NCI-H524 treated with DMSO at 0.1 percent for 48 hours (cell line): Measurements from ENCODE around the gene MRPL36.

Experiments used
- DNase-seq: peaks from one replicate; lab custom pipeline; 2025; lab: John Stamatoyannopoulos, UW

The MRPL36 gene

DNA sequence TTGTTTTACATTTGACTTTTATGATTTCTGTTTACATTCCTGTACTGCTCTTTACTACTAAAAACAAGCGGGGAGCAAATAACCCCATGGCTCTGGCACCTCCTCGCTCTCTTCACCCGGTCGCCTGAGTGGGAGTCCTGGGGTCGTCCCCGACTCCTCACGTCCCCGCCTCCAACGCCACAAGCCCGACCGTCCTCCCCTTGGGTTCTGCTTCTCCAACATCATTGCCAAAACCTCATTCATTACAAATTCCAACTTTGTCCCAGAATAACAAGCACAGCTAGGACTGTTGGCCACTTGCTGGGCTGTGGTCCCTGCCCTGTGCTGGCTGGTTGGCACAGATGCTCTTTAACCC is 35.1 kb downstream of the MRPL36 start:
- DNase-seq = no peak

- DNase-seq = no peak
Measured at GRCh38 chr5:1763960-1764605, 35.6 kb downstream of the MRPL36 start.

GRCh38 chr5:1763548-1763911 is 36.1 kb downstream of the MRPL36 start:
- no peak for DNase-seq

GRCh38 chr5:1762883-1763547 is 36.6 kb downstream of the MRPL36 start:
- DNase-seq = no peak

- no peak for DNase-seq
Measured at GRCh38 chr5:1762121-1762882, 37.3 kb downstream of the MRPL36 start.

GRCh38 chr5:1761453-1761755 is 38.2 kb downstream of the MRPL36 start:
- DNase-seq = no peak

DNA sequence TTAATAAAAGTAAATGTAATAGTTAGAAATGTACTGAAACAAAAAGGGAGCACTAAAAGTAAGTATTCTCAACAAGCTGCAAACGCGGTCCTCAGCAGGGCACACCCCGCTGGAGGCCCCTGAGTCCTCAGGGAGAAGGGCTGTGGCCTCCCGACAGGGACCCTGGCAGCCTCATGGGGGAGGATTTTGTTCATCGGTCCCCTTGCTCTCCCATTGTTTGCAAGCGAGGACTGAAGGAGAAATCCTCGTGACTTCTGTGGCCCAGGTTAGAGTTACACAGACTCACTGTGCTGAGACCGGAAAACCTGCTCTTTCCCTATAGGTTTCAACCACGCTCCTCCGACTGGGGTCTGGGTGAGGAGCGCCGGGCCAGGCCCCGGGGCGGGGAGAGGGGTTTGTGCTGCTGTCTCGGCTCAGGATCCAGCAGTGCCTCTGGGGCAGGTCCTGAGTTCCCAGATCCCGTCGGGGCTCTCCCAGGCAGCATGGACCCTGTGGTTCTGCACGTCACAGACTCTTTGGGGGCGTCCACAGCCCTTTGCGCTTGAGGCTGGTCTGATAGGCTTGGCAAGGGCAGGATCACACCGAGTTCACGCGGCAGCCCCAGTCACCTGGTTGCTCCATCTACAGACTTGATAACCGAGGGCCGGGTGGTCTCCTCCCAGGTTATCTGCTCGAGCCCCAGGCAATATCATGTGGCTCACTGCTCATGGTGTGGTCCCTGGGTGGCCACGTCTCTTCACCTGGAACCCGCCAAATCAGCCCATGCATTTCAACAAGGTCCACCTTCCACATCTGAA is 38.8 kb downstream of the MRPL36 start:
- DNase-seq = no peak

GRCh38 chr5:1760231-1760630 is 39.4 kb downstream of the MRPL36 start:
- no peak for DNase-seq

GRCh38 chr5:1759378-1759970 is 40.2 kb downstream of the MRPL36 start:
- no peak for DNase-seq

- no peak for DNase-seq
Measured at GRCh38 chr5:1758574-1758973, 41.1 kb downstream of the MRPL36 start.

DNA sequence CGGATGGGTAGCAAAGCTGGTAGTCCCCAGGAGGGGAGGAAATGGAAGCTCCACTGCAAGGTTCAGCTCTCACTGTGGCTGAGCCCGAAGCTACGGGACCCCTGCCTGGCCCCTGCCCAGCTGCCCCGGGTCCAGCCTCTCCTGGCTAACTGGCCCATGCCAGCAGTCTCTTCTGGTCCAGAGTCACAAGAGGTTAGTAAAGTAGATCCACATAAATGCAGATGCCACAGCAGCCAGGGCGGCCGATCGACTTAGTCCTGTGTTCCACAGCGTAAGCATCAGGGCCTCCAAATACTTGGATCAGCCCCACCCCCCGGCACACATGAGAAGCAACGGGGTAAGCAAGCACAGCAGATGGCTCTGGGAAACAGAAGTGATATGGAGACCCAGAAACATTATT is 42.1 kb downstream of the MRPL36 start:
- DNase-seq = no peak

DNA sequence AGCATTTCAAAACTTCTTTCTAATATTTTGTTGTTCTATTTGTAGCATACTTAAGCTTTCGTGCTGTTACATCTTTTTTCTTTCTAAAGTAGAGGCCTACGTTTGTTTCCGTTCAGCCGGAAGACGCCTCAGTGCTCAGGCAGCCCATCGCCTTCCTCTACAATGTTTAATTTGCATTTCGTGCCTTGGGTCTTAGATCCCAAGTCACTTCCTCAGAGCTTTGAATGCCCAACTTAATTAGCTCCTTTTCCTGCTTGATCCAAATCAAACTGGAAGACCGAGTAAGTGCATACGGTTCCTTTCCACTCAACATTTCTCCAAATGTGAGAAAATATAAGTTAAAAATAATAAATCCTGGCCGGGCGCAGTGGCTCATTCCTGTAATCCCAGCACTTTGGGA is 43.2 kb downstream of the MRPL36 start:
- DNase-seq = no peak

DNA sequence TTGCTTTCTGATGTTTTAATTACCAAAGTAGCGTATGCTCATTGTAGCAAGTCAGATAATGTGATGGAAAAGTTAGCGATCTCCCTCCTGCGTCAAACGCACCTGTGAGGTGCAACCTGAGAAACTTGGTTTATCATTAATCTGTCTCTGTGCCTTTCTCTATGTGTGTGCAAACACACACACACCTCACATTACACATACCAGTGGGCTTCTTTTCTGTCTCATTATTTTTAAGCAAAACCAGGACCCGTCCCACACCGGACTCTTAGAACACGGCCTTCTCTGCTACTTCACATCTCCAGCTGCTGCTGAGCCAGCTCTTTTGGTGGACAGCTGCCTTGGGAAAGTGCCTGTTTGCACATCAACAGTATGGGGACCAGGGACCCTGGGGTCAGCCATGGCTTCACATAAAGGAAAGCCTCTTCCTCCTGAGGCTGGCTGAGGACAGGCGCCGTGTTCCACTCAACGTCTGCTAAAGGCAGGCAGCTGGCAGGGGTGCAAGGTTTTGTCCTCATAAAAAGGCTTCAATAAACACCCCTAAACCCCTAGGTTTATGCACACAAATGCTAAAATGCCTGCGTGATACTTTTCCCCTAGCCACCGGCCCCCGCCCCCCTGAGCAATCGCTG is 44.2 kb downstream of the MRPL36 start:
- no peak for DNase-seq

DNA sequence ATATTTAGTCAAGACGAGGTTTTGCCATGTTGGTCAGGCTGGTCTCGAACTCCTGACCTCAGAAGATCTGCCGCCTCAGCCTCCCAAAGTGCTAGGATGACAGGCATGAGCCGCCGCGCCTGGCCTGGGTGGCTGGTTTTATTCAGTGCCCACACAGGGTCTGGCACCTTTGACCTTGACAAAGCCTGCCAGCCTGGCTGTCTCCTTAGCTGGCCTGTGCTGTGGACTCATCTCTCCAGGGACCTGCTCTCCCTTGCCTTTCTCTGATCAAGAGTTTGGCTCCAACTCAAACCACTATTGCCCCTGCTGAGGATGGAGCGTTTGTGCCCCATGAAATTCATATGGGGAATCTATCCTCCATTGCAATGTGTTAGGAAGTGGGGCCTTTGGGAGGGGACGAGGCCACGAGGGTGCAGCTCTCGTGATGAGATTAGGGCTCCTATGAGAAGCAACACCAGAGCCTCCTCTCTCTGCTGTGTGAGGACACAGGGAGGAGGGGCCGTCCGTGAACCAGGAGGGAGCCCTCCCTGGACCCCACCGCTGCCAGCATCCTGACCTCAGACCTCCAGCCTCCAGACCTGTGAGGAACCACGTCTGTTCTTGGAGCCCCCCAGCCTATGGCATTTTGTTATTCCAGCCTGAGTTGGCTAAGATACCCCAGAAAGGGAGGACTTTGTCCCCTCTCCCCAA is 45.0 kb downstream of the MRPL36 start:
- no peak for DNase-seq

- DNase-seq = no peak
Measured at GRCh38 chr5:1753490-1753889, 46.1 kb downstream of the MRPL36 start.

- DNase-seq = no peak
Measured at GRCh38 chr5:1752881-1753280, 46.8 kb downstream of the MRPL36 start.

- DNase-seq = no peak
Measured at GRCh38 chr5:1751864-1752822, 47.5 kb downstream of the MRPL36 start.

DNA sequence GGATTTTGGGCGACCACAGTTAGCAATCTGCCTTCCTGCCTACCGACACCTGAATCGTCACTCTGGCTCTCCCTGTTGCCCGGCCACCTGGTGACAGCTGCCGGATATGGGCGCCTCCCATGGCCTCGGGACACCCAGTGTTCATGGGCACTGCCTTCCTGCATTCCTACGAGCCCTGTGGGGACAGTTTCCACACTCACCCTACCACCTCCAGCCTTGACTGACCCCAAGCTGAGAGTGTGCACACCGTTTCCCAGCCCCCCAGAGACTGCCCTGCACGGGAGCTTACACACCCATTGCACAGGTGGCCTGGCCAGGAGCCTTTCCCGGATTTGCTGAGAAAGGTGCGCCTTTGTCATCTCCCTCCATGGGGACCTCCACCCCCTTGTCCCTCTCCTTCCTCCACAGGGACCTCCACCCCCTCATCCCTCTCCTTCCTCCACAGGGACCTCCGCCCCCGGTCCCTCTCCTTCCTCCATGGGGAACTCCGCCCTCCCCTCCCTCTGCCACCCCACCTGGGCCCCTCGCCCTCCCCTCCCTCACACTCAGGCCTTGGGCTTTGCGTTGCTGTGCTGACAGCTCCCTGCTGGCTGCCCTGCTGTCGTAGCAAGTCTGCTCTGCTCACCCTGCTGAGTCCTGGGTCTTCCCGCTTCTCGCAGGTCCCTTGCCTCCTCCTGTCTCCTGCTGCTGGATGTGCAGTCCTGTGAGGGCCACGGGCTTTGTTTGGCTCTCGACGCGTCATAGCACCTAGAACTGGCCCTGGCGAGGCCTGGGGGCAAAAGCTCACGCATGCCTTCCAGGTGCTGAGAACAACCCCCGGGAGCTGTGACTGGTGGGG is 48.4 kb downstream of the MRPL36 start:
- DNase-seq = no peak

DNA sequence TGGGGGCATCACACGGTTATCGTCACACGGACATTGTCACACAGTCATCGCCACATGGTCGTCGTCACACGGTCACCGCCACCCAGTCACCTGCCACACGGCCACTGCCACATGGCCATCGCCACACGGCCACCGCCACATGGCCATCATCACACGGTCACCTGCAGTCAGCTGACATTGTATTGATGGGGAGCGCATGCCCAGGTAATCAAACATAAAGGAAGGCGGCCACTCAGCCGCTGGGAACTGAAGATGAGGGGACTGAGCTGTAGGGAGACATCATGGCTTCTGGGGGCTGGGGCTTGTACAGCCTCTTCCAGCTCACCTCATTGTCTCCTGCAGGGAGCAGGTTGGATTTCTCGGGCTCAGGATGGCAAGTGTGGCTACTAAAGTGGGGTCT is 49.2 kb downstream of the MRPL36 start:
- no peak for DNase-seq
